GM12878 (cell line): Measurements from ENCODE around the gene C1orf174.

Experiments
- CTCF ChIP-seq, 3 experiments: IDR thresholded peaks in 2 of 3; conservative IDR thresholded peaks in 1 of 3; 2 replicates each; pipeline ENCODE4 v1.5.1; 2011; ENCODE audit warnings: low read depth in 3 of 3, low read length in 3 of 3, mild to moderate bottlenecking in 3 of 3, control low read depth in 2 of 3, moderate library complexity in 2 of 3, inconsistent platforms in 1 of 3, mixed read lengths in 1 of 3; ENCODE audit not compliant: control insufficient read depth in 2 of 3, insufficient read depth in 1 of 3; ENCODE audit errors: extremely low read depth in 1 of 3
- MTA3 ChIP-seq: IDR thresholded peaks from 2 replicates; pipeline ENCODE4 v1.6.1; 2012; ENCODE audit warnings: low read length, inconsistent platforms, borderline replicate concordance
- MXI1 ChIP-seq: fragments of 150-350 bp; IDR thresholded peaks from 2 replicates; pipeline ENCODE4 v1.6.1; 2011; ENCODE audit warnings: low read depth, mild to moderate bottlenecking, inconsistent platforms, low read length, improper control_type of control experiment
- MYC ChIP-seq: IDR thresholded peaks from 2 replicates; pipeline ENCODE4 v1.6.1; 2011; ENCODE audit warnings: mild to moderate bottlenecking, low read length, moderate library complexity, inconsistent platforms; ENCODE audit not compliant: insufficient read depth, insufficient replicate concordance, insufficient read length, severe bottlenecking
- NRF1 ChIP-seq: conservative IDR thresholded peaks from 2 replicates; pipeline ENCODE4 v1.6.1; 2011; ENCODE audit warnings: mild to moderate bottlenecking, low read depth, low read length, improper control_type of control experiment
- POLR2A ChIP-seq: IDR thresholded peaks from 2 replicates; pipeline ENCODE4 v1.6.1; 2011; ENCODE audit warnings: low read depth, mild to moderate bottlenecking, low read length
- POLR2AphosphoS5 ChIP-seq: IDR thresholded peaks from 2 replicates; pipeline ENCODE4 v1.6.1; 2011; ENCODE audit warnings: mild to moderate bottlenecking, low read length, inconsistent platforms
- REST ChIP-seq: IDR thresholded peaks from 2 replicates; pipeline ENCODE4 v1.6.1; 2012; ENCODE audit warnings: mild to moderate bottlenecking, low read depth, low read length
- RFX5 ChIP-seq: IDR thresholded peaks from 2 replicates; pipeline ENCODE4 v1.6.1; 2011; ENCODE audit warnings: low read depth, low read length, improper control_type of control experiment
- SIN3A ChIP-seq: IDR thresholded peaks from 2 replicates; pipeline ENCODE4 v1.6.1; 2012; ENCODE audit warnings: low read depth, low read length, improper control_type of control experiment
- TAF1 ChIP-seq: IDR thresholded peaks from 2 replicates; pipeline ENCODE4 v1.6.1; 2011; ENCODE audit warnings: mild to moderate bottlenecking, low read depth, low read length, borderline replicate concordance
- ZNF217 ChIP-seq: fragments of 450-650 bp; IDR thresholded peaks from 2 replicates; pipeline ENCODE4 v1.6.1; 2017; ENCODE audit warnings: antibody characterized with exemption, mild to moderate bottlenecking
- ZNF274 ChIP-seq: IDR thresholded peaks from one replicate; pipeline ENCODE4 v1.8.0; 2011; ENCODE audit not compliant: insufficient read length, insufficient read depth
- ZZZ3 ChIP-seq: IDR thresholded peaks from 2 replicates; pipeline ENCODE4 v1.6.1; 2011; ENCODE audit warnings: low read depth; ENCODE audit not compliant: control insufficient read depth, insufficient read length

GRCh38 chr1:3852091-3852490 is 48.0 kb downstream of the C1orf174 start:
- TF ChIP-seq REST (no peak), MTA3 (no peak), TAF1 (no peak), CTCF (IDR thresholded peaks at IDR 0.05 in 2 of 3, conservative IDR thresholded peaks at IDR 0.05 in 1 of 3; ENCODE audit: control insufficient read depth in 2 of 3, extremely low read depth in 1 of 3, insufficient read depth in 1 of 3, low read depth in 3 of 3, low read length in 3 of 3) (no peak), SIN3A (no peak), MYC (no peak), ZNF274 (no peak), POLR2A (no peak), NRF1 (no peak), ZZZ3 (no peak), ZNF217 (no peak), RFX5 (no peak), POLR2AphosphoS5 (no peak), MXI1 (no peak)
